Liver (tissue), 3 donors: ENCODE data around the gene EEFSEC.

Experiments used
- EGR1 ChIP-seq, 2 donors: IDR thresholded peaks; 2 replicates each; pipeline ENCODE4 v1.6.1; 2016 to 2018; ENCODE audit warnings: antibody characterized with exemption in 2 of 2, low read depth in 2 of 2
- FOXA1 ChIP-seq: IDR thresholded peaks from 2 replicates; pipeline ENCODE4 v1.6.1; 2016; ENCODE audit warnings: antibody characterized with exemption
- GABPA ChIP-seq, 2 donors: IDR thresholded peaks in 1 of 2; conservative IDR thresholded peaks in 1 of 2; 2 replicates each; pipeline ENCODE4 v1.6.1; 2016; ENCODE audit warnings: antibody characterized with exemption in 2 of 2, mild to moderate bottlenecking in 1 of 2, moderate library complexity in 1 of 2
- MAX ChIP-seq: IDR thresholded peaks from 2 replicates; pipeline ENCODE4 v1.6.1; 2016; ENCODE audit warnings: antibody characterized with exemption
- REST ChIP-seq: IDR thresholded peaks from 2 replicates; pipeline ENCODE4 v1.6.1; 2016; ENCODE audit warnings: antibody characterized with exemption, mild to moderate bottlenecking
- TAF1 ChIP-seq: conservative IDR thresholded peaks from 2 replicates; pipeline ENCODE4 v1.6.1; 2016; ENCODE audit warnings: antibody characterized with exemption, mild to moderate bottlenecking
- TF ChIP-seq, protein P1 (sequence below): fragments of 150-350 bp; IDR thresholded peaks from 2 replicates; pipeline ENCODE4 v1.5.1; 2017; ENCODE audit warnings: improper control_type of control experiment, low read depth, low read length; ENCODE audit not compliant: missing input control
- donor health status: healthy.
- donor health status: healthy.

DNA sequence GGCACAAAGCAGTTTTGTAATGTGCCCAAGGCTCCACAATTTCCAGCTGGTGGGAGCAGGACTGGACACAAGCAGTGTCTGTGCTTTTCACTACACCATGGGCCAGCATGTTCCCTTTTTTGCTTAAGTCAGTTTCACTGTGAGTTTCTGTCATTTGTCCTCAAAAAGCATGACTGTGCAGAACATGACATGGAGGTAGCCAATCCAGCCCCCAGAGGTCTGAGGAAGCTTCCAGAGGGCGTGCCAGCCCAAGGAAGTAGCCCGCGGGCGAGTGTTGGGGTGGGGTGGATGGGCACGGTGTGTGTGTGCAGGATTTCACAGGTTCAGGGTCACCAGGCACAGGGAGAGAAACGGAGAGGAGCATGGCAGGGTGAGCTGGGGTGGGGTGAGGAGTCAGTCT is 8.0 kb upstream of the EEFSEC start:
- TF ChIP-seq, protein P1, sequence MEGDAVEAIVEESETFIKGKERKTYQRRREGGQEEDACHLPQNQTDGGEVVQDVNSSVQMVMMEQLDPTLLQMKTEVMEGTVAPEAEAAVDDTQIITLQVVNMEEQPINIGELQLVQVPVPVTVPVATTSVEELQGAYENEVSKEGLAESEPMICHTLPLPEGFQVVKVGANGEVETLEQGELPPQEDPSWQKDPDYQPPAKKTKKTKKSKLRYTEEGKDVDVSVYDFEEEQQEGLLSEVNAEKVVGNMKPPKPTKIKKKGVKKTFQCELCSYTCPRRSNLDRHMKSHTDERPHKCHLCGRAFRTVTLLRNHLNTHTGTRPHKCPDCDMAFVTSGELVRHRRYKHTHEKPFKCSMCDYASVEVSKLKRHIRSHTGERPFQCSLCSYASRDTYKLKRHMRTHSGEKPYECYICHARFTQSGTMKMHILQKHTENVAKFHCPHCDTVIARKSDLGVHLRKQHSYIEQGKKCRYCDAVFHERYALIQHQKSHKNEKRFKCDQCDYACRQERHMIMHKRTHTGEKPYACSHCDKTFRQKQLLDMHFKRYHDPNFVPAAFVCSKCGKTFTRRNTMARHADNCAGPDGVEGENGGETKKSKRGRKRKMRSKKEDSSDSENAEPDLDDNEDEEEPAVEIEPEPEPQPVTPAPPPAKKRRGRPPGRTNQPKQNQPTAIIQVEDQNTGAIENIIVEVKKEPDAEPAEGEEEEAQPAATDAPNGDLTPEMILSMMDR, result no peak
- no peak for TF ChIP-seq EGR1 (IDR thresholded peaks at IDR 0.05; ENCODE audit: low read depth in 2 of 2)
- no peak for TF ChIP-seq MAX
- TF ChIP-seq REST, result no peak
- TF ChIP-seq GABPA (IDR thresholded peaks at IDR 0.05 in 1 of 2, conservative IDR thresholded peaks at IDR 0.05 in 1 of 2), result no peak
- no peak for TF ChIP-seq FOXA1
- TF ChIP-seq TAF1, result no peak
